HepG2 (cell line): Measurements from ENCODE around the gene LMAN2L. TPM values are rescaled to one million over a fixed set of nuclear protein-coding genes. Genes with fewer than 3 reads are reported as not detected.
A peak's percentile ranks its signal among the peaks of the same experiment; 100 is the strongest.

ENCODE experiments used
- AFF4 ChIP-seq: sonication (generic); formaldehyde crosslinking; IDR thresholded peaks from 2 replicates; pipeline ENCODE4 v1.4.0; 2020; ENCODE audit warnings: missing genetic modification reagents
- ARNT2 ChIP-seq: sonication (generic); formaldehyde crosslinking; IDR thresholded peaks from 2 replicates; pipeline ENCODE4 v1.8.0; 2022; ENCODE audit warnings: mild to moderate bottlenecking, low read depth, missing genetic modification reagents, moderate library complexity
- ATF3 ChIP-seq: sonication (generic); formaldehyde crosslinking; IDR thresholded peaks from 2 replicates; pipeline ENCODE4 v1.4.0; 2020; ENCODE audit warnings: missing genetic modification reagents
- CREB1 ChIP-seq, 2 experiments: fragments of 450-650 bp in 1 of 2; IDR thresholded peaks; 2 replicates each; pipeline ENCODE4 v1.6.1; 2016 to 2017; ENCODE audit warnings: control low read depth in 1 of 2, mild to moderate bottlenecking in 1 of 2, missing compliant biosample characterization in 1 of 2, missing genetic modification characterization in 1 of 2
- FOXO1 ChIP-seq: sonication (generic); formaldehyde crosslinking; IDR thresholded peaks from 2 replicates; pipeline ENCODE4 v1.4.0; 2020; ENCODE audit warnings: missing genetic modification reagents
- IKZF1 ChIP-seq: fragments of 450-650 bp; IDR thresholded peaks from 2 replicates; pipeline ENCODE4 v1.7.1; 2016
- JUN ChIP-seq: sonication (generic); formaldehyde crosslinking; IDR thresholded peaks from 2 replicates; pipeline ENCODE4 v1.4.0; 2020; ENCODE audit warnings: mild to moderate bottlenecking, missing genetic modification reagents
- KLF9 ChIP-seq: IDR thresholded peaks from 2 replicates; pipeline ENCODE4 v1.6.1; 2016; ENCODE audit warnings: low read depth
- MLX ChIP-seq: IDR thresholded peaks from 2 replicates; pipeline ENCODE4 v1.6.1; 2016
- NPAS2 ChIP-seq: sonication (generic); formaldehyde crosslinking; IDR thresholded peaks from 2 replicates; pipeline ENCODE4 v1.8.0; 2022; ENCODE audit warnings: mild to moderate bottlenecking, missing genetic modification reagents, borderline replicate concordance
- PCBP2 ChIP-seq: fragments of 200-400 bp; formaldehyde crosslinking; optimal IDR thresholded peaks from 2 replicates; pipeline ENCODE3; 2018; ENCODE audit warnings: low read length, low read depth; ENCODE audit not compliant: poor library complexity, severe bottlenecking
- TAF1 ChIP-seq: sonication (generic); formaldehyde crosslinking; IDR thresholded peaks from 2 replicates; pipeline ENCODE4 v1.4.0; 2020; ENCODE audit warnings: missing genetic modification reagents
- TCF7L2 ChIP-seq: IDR thresholded peaks from 2 replicates; pipeline ENCODE4 v1.6.1; 2011; ENCODE audit warnings: mild to moderate bottlenecking, low read depth, low read length, moderate library complexity
- TFDP2 ChIP-seq: sonication (generic); formaldehyde crosslinking; IDR thresholded peaks from 2 replicates; pipeline ENCODE4 v1.4.0; 2020; ENCODE audit warnings: missing genetic modification reagents
- THRA ChIP-seq: sonication (generic); formaldehyde crosslinking; IDR thresholded peaks from 2 replicates; pipeline ENCODE4 v1.4.0; 2020; ENCODE audit warnings: missing genetic modification reagents, borderline replicate concordance
- TOE1 ChIP-seq: sonication (generic); formaldehyde crosslinking; IDR thresholded peaks from 2 replicates; pipeline ENCODE4 v1.4.0; 2020; ENCODE audit warnings: mild to moderate bottlenecking, missing genetic modification reagents
- ZNF275 ChIP-seq: sonication (generic); formaldehyde crosslinking; IDR thresholded peaks from 2 replicates; pipeline ENCODE4 v1.8.0; 2022; ENCODE audit warnings: missing genetic modification reagents, mild to moderate bottlenecking, inconsistent platforms, borderline replicate concordance
- ZNF543 ChIP-seq: sonication (generic); formaldehyde crosslinking; IDR thresholded peaks from 2 replicates; pipeline ENCODE4 v1.4.0; 2020; ENCODE audit warnings: mild to moderate bottlenecking, missing genetic modification reagents
- ZNF550 ChIP-seq: sonication (generic); formaldehyde crosslinking; IDR thresholded peaks from 2 replicates; pipeline ENCODE4 v1.4.0; 2020; ENCODE audit warnings: mild to moderate bottlenecking, missing genetic modification reagents, borderline replicate concordance
- polyA plus RNA-seq, 8 experiments: library from polyadenylated mRNA; depleted of rRNA in 3 of 8; stranded (reverse) in 7 of 8; unstranded in 1 of 8; fragments of >200 nt; fragmentation: Illumina TruSeq in 4 of 8; extraction: Trizol in 4 of 8; gene quantifications; 2 replicates each; pipeline versions ENCODE4 v1.2.1 to v1.2.3, GENCODE V29; 2011 to 2016; ENCODE audit warnings: low read depth in 4 of 8, missing spikeins in 1 of 8, mixed read lengths in 1 of 8; ENCODE audit not compliant: insufficient read depth in 1 of 8
- total RNA-seq, 5 experiments: library from RNA; depleted of rRNA; stranded (reverse); fragments of >200 nt; fragmentation: Illumina TruSeq; extraction: Trizol; gene quantifications; 2 replicates each; pipeline ENCODE4 v1.2.3, GENCODE V29; 2016; ENCODE audit warnings: low read depth in 1 of 5

The LMAN2L gene
- total and polyA plus RNA-seq, 2 of the 13 experiments (the other 11 are each of a cell fraction or from before 2014, with no cell fraction given), result 39.1 to 57.9 TPM

GRCh38 chr2:96739633-96740428 lies at the start of gene LMAN2L (continued):
- no peak for TF ChIP-seq ZNF550 (CRISPR knock-in tag)
- TF ChIP-seq PCBP2, result no peak
- TF ChIP-seq NPAS2 (CRISPR knock-in tag), result no peak
- peak; percentile 74 for TF ChIP-seq CREB1 (IDR thresholded peaks at IDR 0.05)
- TF ChIP-seq CREB1 (CRISPR knock-in tag; IDR thresholded peaks at IDR 0.05), result peak; percentile 89
- TF ChIP-seq MLX (CRISPR knock-in tag), result no peak
- no peak for TF ChIP-seq FOXO1 (CRISPR knock-in tag)
- TF ChIP-seq AFF4, result no peak
- no peak for TF ChIP-seq TFDP2
- TF ChIP-seq ATF3 (CRISPR knock-in tag), result no peak
- no peak for TF ChIP-seq TCF7L2
- no peak for TF ChIP-seq TOE1 (CRISPR knock-in tag)
- TF ChIP-seq ZNF543 (CRISPR knock-in tag), result peak; percentile 85; the same call in 1 of the 2 replicates
- peak; percentile 20; the same call in 1 of the 2 replicates for TF ChIP-seq JUN (CRISPR knock-in tag)
- TF ChIP-seq ARNT2 (CRISPR knock-in tag), result peak; percentile 72; the same call in 1 of the 2 replicates
- TF ChIP-seq TAF1 (CRISPR knock-in tag), result peak; percentile 82; the same call in 1 of the 2 replicates
- TF ChIP-seq THRA (CRISPR knock-in tag), result peak; percentile 58; the same call in 1 of the 2 replicates
- no peak for TF ChIP-seq ZNF275 (CRISPR knock-in tag)
- no peak for TF ChIP-seq IKZF1
- TF ChIP-seq KLF9 (CRISPR knock-in tag), result 0 out of 2 replicates have a peak, but pooled peaks have one; percentile 38
